ENCODE data around the gene MACROD1.
A peak's percentile ranks its signal among the peaks of the same experiment; 100 is the strongest.

The MACROD1 gene

DNA sequence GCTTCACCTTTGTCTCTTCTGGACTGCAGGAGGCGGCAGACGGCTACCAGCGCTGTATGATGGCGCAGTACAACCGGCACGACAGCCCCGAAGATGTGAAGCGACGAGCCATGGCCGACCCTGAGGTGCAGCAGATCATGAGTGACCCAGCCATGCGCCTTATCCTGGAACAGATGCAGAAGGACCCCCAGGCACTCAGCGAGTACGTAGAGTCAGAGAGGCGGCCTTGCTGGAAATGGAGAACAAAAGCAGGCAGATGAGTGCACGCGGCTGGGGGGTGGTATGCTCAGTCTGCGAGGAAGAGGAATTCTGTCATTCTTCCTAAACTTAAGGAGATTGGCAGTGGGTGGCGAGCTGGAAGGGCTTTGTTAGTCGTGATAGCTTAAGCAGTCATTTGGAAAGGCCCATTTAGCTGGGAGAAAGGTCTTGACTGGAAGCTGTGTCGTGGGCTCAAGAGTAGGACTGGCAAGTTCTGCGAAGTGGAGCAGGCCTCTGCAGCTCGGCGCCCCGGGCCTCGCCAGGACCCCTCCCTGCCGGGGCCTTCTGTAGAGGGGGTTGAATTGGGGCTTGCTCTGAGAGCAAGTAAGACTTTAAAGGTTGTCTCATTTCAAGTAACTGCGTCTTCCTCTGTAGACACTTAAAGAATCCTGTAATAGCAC, 37.6 kb upstream of the MACROD1 start:
- Histone ChIP-seq H3K36me3 (ENCODE audit: insufficient read depth, low read depth, low read length) (peaks cover 82% of the 10 kb centered on the region), H3K9me3 (ENCODE audit: insufficient read depth, low read depth, low read length) (no peaks in the 10 kb centered on the region), H3K27ac (ENCODE audit: low read length) (no peak overlapping the region), H3K27me3 (ENCODE audit: insufficient read depth, low read length) (no peaks in the 10 kb centered on the region), H3K4me1 (ENCODE audit: insufficient read depth, low read length) (no peaks in the 10 kb centered on the region), H3K9ac (ENCODE audit: low read depth, low read length) (no peak overlapping the region), H3K4me3 (ENCODE audit: low read length) (no peak overlapping the region)

DNA sequence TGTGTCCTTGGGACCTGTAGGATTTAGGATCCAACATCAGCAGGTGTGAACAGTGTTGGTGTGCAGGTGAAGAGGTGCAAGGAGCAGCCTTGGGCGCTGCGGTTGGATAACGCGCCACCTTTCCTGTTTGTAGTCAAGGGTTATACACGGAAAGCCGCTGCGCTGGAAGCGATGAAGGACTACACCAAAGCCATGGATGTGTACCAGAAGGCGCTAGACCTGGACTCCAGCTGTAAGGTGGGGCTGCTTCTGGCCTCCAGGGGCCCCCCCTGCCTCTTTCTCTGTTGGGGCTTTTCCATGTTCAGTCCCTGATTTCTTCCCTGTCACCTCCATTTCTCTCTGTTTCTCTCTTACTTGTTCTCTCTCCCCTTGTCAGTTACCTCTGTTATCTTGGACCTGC, 37.1 kb upstream of the MACROD1 start:
- H3K4me3 ChIP-seq (ENCODE audit: low read length): no peak overlapping the region
- H3K27ac ChIP-seq (ENCODE audit: low read length): no peak overlapping the region
- no peaks in the 10 kb centered on the region for H3K27me3 ChIP-seq (ENCODE audit: insufficient read depth, low read length)
- H3K4me1 ChIP-seq (ENCODE audit: insufficient read depth, low read length): no peaks in the 10 kb centered on the region
- H3K9ac ChIP-seq (ENCODE audit: low read depth, low read length): no peak overlapping the region
- peaks cover 87% of the 10 kb centered on the region for H3K36me3 ChIP-seq (ENCODE audit: insufficient read depth, low read depth, low read length)
- no peaks in the 10 kb centered on the region for H3K9me3 ChIP-seq (ENCODE audit: insufficient read depth, low read depth, low read length)

DNA sequence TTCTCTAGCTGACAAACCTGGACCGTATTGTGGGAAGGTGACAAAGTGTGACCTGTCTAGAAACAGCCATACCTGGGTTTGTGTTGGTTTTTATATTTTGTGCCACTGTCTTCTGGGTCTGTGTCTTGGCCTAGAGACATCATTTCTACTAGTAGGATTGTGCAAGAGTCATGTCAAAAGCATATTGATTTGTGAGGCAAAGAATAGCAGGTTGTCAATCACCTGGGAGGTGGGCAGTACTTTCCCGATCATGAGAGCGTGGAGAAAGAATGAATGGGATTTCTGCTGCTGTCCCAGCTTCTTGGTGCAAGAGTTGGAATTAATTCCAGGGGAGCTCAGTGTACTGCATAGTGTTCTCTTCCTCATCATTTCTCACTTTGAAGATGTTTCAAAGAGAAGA, 35.6 kb upstream of the MACROD1 start:
- Histone ChIP-seq H3K36me3 (ENCODE audit: insufficient read depth, low read depth, low read length) (peaks cover 94% of the 10 kb centered on the region), H3K27ac (ENCODE audit: low read length) (no peak overlapping the region)

GRCh38 chr11:64198511-64198910, 32.6 kb upstream of the MACROD1 start:
- H3K9ac ChIP-seq (ENCODE audit: low read depth, low read length): no peak overlapping the region
- no peak overlapping the region for H3K4me3 ChIP-seq (ENCODE audit: low read length)
- H3K27ac ChIP-seq (ENCODE audit: low read length): no peak overlapping the region
- H3K9me3 ChIP-seq (ENCODE audit: insufficient read depth, low read depth, low read length): no peaks in the 10 kb centered on the region; the same call in 1 of the 2 replicates
- H3K4me1 ChIP-seq (ENCODE audit: insufficient read depth, low read length): no peaks in the 10 kb centered on the region
- H3K36me3 ChIP-seq (ENCODE audit: insufficient read depth, low read depth, low read length): peaks cover 95% of the 10 kb centered on the region
- no peaks in the 10 kb centered on the region for H3K27me3 ChIP-seq (ENCODE audit: insufficient read depth, low read length)

More for the DNA sequence above, 35.6 kb upstream of the MACROD1 start:
- no peaks in the 10 kb centered on the region for H3K4me1 ChIP-seq (ENCODE audit: insufficient read depth, low read length)
- H3K4me3 ChIP-seq (ENCODE audit: low read length): no peak overlapping the region
- H3K27me3 ChIP-seq (ENCODE audit: insufficient read depth, low read length): no peaks in the 10 kb centered on the region
- H3K9me3 ChIP-seq (ENCODE audit: insufficient read depth, low read depth, low read length): no peaks in the 10 kb centered on the region; the same call in 1 of the 2 replicates
- H3K9ac ChIP-seq (ENCODE audit: low read depth, low read length): no peak overlapping the region

- Histone ChIP-seq H3K36me3 (ENCODE audit: insufficient read depth, low read depth, low read length) (peaks cover 91% of the 10 kb centered on the region), H3K4me3 (ENCODE audit: low read length) (no peak overlapping the region), H3K9ac (ENCODE audit: low read depth, low read length) (no peak overlapping the region), H3K27me3 (ENCODE audit: insufficient read depth, low read length) (no peaks in the 10 kb centered on the region), H3K4me1 (ENCODE audit: insufficient read depth, low read length) (no peaks in the 10 kb centered on the region), H3K27ac (ENCODE audit: low read length) (no peak overlapping the region), H3K9me3 (ENCODE audit: insufficient read depth, low read depth, low read length) (no peaks in the 10 kb centered on the region; the same call in 1 of the 2 replicates)
Observed at GRCh38 chr11:64196626-64197025, 30.7 kb upstream of the MACROD1 start.

- Histone ChIP-seq H3K36me3 (ENCODE audit: insufficient read depth, low read depth, low read length) (peaks cover 75% of the 10 kb centered on the region), H3K27me3 (ENCODE audit: insufficient read depth, low read length) (no peaks in the 10 kb centered on the region), H3K27ac (ENCODE audit: low read length) (no peak overlapping the region)
Observed at GRCh38 chr11:64192434-64192833, 26.5 kb upstream of the MACROD1 start.

DNA sequence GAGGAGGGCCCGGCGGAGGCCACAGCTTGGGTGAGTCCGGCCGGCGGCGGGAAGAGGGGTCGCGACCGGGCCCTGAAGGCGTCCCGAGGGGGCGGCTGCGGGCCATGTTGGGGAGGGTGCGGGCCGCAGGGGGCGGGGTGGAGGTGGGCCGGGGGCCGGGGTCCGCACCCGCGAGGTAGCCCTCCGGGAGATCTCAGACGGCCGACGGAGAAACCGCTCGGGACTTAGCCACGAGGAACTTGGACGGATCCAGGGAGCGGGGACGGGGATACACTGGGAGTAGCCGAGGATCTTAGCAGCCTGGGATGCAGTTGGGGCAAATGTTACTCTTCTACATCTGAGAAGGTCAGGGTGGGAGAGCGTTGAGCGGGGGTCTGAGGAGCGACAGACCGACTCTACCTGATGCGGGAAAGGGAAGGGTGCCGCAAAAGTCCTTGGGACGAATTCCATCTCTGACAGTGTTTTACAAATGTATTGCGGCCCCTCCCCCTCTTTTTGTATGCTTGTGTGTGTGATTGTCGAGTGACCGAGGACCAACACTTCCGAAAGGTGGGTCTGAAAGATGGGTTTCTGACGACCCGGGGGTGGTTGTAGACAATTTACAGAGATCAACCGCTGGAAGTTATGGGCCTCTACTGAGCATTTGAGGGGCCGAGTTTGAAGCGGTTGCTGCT, 20.7 kb upstream of the MACROD1 start:
- H3K36me3 ChIP-seq (ENCODE audit: insufficient read depth, low read depth, low read length): peaks cover 22% of the 10 kb centered on the region
- no peaks in the 10 kb centered on the region for H3K27me3 ChIP-seq (ENCODE audit: insufficient read depth, low read length)
- H3K9ac ChIP-seq (ENCODE audit: low read depth, low read length): no peak overlapping the region
- no peak overlapping the region for H3K27ac ChIP-seq (ENCODE audit: low read length)
- peaks cover 4% of the 10 kb centered on the region; the same call in 1 of the 2 replicates for H3K4me1 ChIP-seq (ENCODE audit: insufficient read depth, low read length)
- H3K4me3 ChIP-seq (ENCODE audit: low read length): no peak overlapping the region
- H3K9me3 ChIP-seq (ENCODE audit: insufficient read depth, low read depth, low read length): no peaks in the 10 kb centered on the region

More at GRCh38 chr11:64192434-64192833, 26.5 kb upstream of the MACROD1 start:
- H3K9me3 ChIP-seq (ENCODE audit: insufficient read depth, low read depth, low read length): no peaks in the 10 kb centered on the region; the same call in 1 of the 2 replicates
- no peak overlapping the region for H3K4me3 ChIP-seq (ENCODE audit: low read length)
- H3K4me1 ChIP-seq (ENCODE audit: insufficient read depth, low read length): no peaks in the 10 kb centered on the region
- no peak overlapping the region for H3K9ac ChIP-seq (ENCODE audit: low read depth, low read length)

- Histone ChIP-seq H3K4me1 (ENCODE audit: insufficient read depth, low read length) (peaks cover 4% of the 10 kb centered on the region; the same call in 1 of the 2 replicates), H3K9me3 (ENCODE audit: insufficient read depth, low read depth, low read length) (no peaks in the 10 kb centered on the region), H3K36me3 (ENCODE audit: insufficient read depth, low read depth, low read length) (peaks cover 22% of the 10 kb centered on the region), H3K27me3 (ENCODE audit: insufficient read depth, low read length) (no peaks in the 10 kb centered on the region), H3K27ac (ENCODE audit: low read length) (peak within 1 kb of the TSS; percentile 96), H3K4me3 (ENCODE audit: low read length) (peak within 1 kb of the TSS; percentile 88), H3K9ac (ENCODE audit: low read depth, low read length) (peak within 1 kb of the TSS; percentile 97)
Observed at GRCh38 chr11:64185693-64186491, 20.0 kb upstream of the MACROD1 start, which contains the start of gene STIP1. Gene STIP1, plus strand, starts transcription at chr11:64186171. Its CDS starts 91 bp downstream, at chr11:64186262.

DNA sequence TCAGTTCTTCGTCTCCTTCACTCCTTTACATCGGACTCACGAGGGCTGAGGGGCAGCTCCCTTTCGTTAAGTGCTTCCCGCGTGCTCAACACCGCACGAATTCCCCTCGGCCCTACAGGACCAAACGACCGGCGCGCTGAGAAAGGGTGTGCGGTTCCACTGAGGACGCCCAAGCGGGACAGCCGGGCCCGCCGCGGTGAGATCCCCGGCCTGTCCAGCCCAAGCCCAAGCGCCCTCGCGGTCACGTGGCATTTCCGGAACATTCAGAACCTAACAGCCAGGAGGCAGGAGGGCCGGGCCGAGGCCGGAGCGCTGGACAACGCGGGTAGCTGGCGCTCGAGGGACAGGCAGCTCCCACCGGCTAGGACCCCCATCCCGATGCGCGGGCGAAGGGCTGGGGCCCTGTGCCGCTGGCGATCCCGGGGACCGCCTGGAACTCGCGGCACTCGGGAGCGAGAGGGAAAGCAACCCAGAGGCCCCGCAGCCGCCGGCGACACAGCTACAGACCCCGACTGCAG, 19.3 kb upstream of the MACROD1 start:
- no peaks in the 10 kb centered on the region for H3K27me3 ChIP-seq (ENCODE audit: insufficient read depth, low read length)
- H3K9ac ChIP-seq (ENCODE audit: low read depth, low read length): peak overlapping the region; percentile 97
- peak overlapping the region; percentile 88 for H3K4me3 ChIP-seq (ENCODE audit: low read length)
- no peaks in the 10 kb centered on the region for H3K9me3 ChIP-seq (ENCODE audit: insufficient read depth, low read depth, low read length)
- peaks cover 4% of the 10 kb centered on the region; the same call in 1 of the 2 replicates for H3K4me1 ChIP-seq (ENCODE audit: insufficient read depth, low read length)
- peaks cover 17% of the 10 kb centered on the region for H3K36me3 ChIP-seq (ENCODE audit: insufficient read depth, low read depth, low read length)
- H3K27ac ChIP-seq (ENCODE audit: low read length): peak overlapping the region; percentile 96

GRCh38 chr11:64183890-64184289, 18.0 kb upstream of the MACROD1 start:
- Histone ChIP-seq H3K4me3 (ENCODE audit: low read length) (peak overlapping the region; percentile 24; the same call in 1 of the 2 replicates), H3K27me3 (ENCODE audit: insufficient read depth, low read length) (no peaks in the 10 kb centered on the region)

More at GRCh38 chr11:64183890-64184289, 18.0 kb upstream of the MACROD1 start:
- no peak overlapping the region for H3K9ac ChIP-seq (ENCODE audit: low read depth, low read length)
- H3K4me1 ChIP-seq (ENCODE audit: insufficient read depth, low read length): peaks cover 4% of the 10 kb centered on the region; the same call in 1 of the 2 replicates
- no peak overlapping the region for H3K27ac ChIP-seq (ENCODE audit: low read length)
- no peaks in the 10 kb centered on the region for H3K9me3 ChIP-seq (ENCODE audit: insufficient read depth, low read depth, low read length)
- H3K36me3 ChIP-seq (ENCODE audit: insufficient read depth, low read depth, low read length): peaks cover 7% of the 10 kb centered on the region

Measured in iPS-20b (cell line).